Stimulated activated CD8-positive, alpha-beta memory T cell treated with anti-CD3 and anti-CD28 coated beads, Interleukin-12 subunit alpha, Interleukin-12 subunit beta, amount 100 ng/mL, for 24 hours (primary cell): ENCODE data around the gene C6orf120.

ENCODE experiments used
- DNase-seq: peaks from one replicate; pipeline ENCODE4 v3.0.0-alpha.2; 2020; ENCODE audit errors: extremely low read depth

C6orf120 gene

GRCh38 chr6:169725125-169726048, 23.5 kb downstream of the C6orf120 start:
- DNase-seq = no peak

- no peak for DNase-seq
Observed at GRCh38 chr6:169726049-169726400, 24.1 kb downstream of the C6orf120 start.

- DNase-seq = no peak
Observed at GRCh38 chr6:169726963-169727362, 25.0 kb downstream of the C6orf120 start.

- DNase-seq = no peak
Observed at GRCh38 chr6:169729961-169730360, 28.0 kb downstream of the C6orf120 start.

- no peak for DNase-seq
Observed at GRCh38 chr6:169738204-169738975, 36.5 kb downstream of the C6orf120 start.

- DNase-seq = no peak
Observed at GRCh38 chr6:169738976-169739529, 37.1 kb downstream of the C6orf120 start.

GRCh38 chr6:169741344-169741743, 39.4 kb downstream of the C6orf120 start:
- no peak for DNase-seq

- DNase-seq = no peak
Observed at GRCh38 chr6:169745405-169745804, 43.5 kb downstream of the C6orf120 start.

GRCh38 chr6:169746556-169746955, 44.6 kb downstream of the C6orf120 start:
- no peak for DNase-seq

GRCh38 chr6:169751242-169752073, 49.5 kb downstream of the C6orf120 start, which contains the start of the genes DYNLT2 and ERMARD:
Gene DYNLT2, minus strand, starts transcription at chr6:169751572. Its CDS starts 114 bp downstream, at chr6:169751458.
Gene ERMARD, plus strand, starts transcription at chr6:169751622. Its CDS starts 36 bp downstream, at chr6:169751658.
- DNase-seq = peak; percentile 88

- no peak for DNase-seq
Observed at GRCh38 chr6:169752074-169752623, 50.2 kb downstream of the C6orf120 start.
